Measurements from ENCODE around the gene RRAS2.

Gene RRAS2

GRCh38 chr11:14270690-14271542 is 88.1 kb downstream of the RRAS2 start:
- no peak for TF ChIP-seq CTCF (IDR thresholded peaks at IDR 0.05; ENCODE audit: insufficient read depth, low read depth, low read length, missing control alignments)
- no peak for DNase-seq (ENCODE audit: low read depth)
- H3K4me3 ChIP-seq (ENCODE audit: low read length), result no peak overlapping the region

GRCh38 chr11:14269692-14270573 is 89.0 kb downstream of the RRAS2 start:
- no peak overlapping the region for H3K4me3 ChIP-seq (ENCODE audit: low read length)
- TF ChIP-seq CTCF (IDR thresholded peaks at IDR 0.05; ENCODE audit: insufficient read depth, low read depth, low read length, missing control alignments), result no peak
- DNase-seq (ENCODE audit: low read depth), result no peak

GRCh38 chr11:14267861-14268635 is 90.9 kb downstream of the RRAS2 start:
- no peak overlapping the region for H3K4me3 ChIP-seq (ENCODE audit: low read length)
- no peak for TF ChIP-seq CTCF (IDR thresholded peaks at IDR 0.05; ENCODE audit: insufficient read depth, low read depth, low read length, missing control alignments)
- DNase-seq (ENCODE audit: low read depth), result no peak

- H3K4me3 ChIP-seq (ENCODE audit: low read length), result no peak overlapping the region
Observed at GRCh38 chr11:14266622-14267021, 92.4 kb downstream of the RRAS2 start.

GRCh38 chr11:14264966-14265365 is 94.0 kb downstream of the RRAS2 start:
- no peak for TF ChIP-seq CTCF (IDR thresholded peaks at IDR 0.05; ENCODE audit: insufficient read depth, low read depth, low read length, missing control alignments)
- no peak overlapping the region for H3K4me3 ChIP-seq (ENCODE audit: low read length)
- DNase-seq (ENCODE audit: low read depth), result no peak

More at GRCh38 chr11:14266622-14267021, 92.4 kb downstream of the RRAS2 start:
- DNase-seq (ENCODE audit: low read depth), result no peak
- no peak for TF ChIP-seq CTCF (IDR thresholded peaks at IDR 0.05; ENCODE audit: insufficient read depth, low read depth, low read length, missing control alignments)

GRCh38 chr11:14262271-14262846 is 96.6 kb downstream of the RRAS2 start:
- no peak for DNase-seq (ENCODE audit: low read depth)
- H3K4me3 ChIP-seq (ENCODE audit: low read length), result no peak overlapping the region
- no peak for TF ChIP-seq CTCF (IDR thresholded peaks at IDR 0.05; ENCODE audit: insufficient read depth, low read depth, low read length, missing control alignments)
